GM12872 (cell line): ENCODE measurements around the gene ZDHHC5.

Experiments
- CTCF ChIP-seq: IDR thresholded peaks from 3 replicates; pipeline ENCODE4 v1.5.1; 2011; ENCODE audit warnings: low read depth, mild to moderate bottlenecking, low read length, moderate library complexity; ENCODE audit not compliant: insufficient read depth

Gene ZDHHC5

GRCh38 chr11:57745206-57745605, 77.3 kb downstream of the ZDHHC5 start:
- TF ChIP-seq CTCF, result no peak

- no peak for TF ChIP-seq CTCF
These were observed 79.0 kb downstream of the ZDHHC5 start for GRCh38 chr11:57746920-57747319.
